HT-29 (cell line): ENCODE data around the gene PATZ1. TPM values are rescaled to one million over a fixed set of nuclear protein-coding genes. Genes with fewer than 3 reads are reported as not detected.

Source experiments
- DNase-seq: peaks from one replicate; pipeline ENCODE4 v3.0.0-alpha.2; 2015; ENCODE audit warnings: low spot score
- small RNA-seq: library from RNA; depleted of rRNA; stranded (forward); fragments of <200 nt; gene quantifications from one replicate; pipeline ENCODE3, GENCODE V24; 2014
- total RNA-seq: library from RNA; depleted of rRNA; stranded (reverse); fragments of >200 nt; shearing (Covaris generic); gene quantifications from 2 replicates; pipeline ENCODE4 v1.2.3, GENCODE V29; 2014; rRNA removed

PATZ1 gene
- total RNA-seq, 1 experiment from 2014 or later, result 44.2 TPM

- no peak for DNase-seq
Observed at GRCh38 chr22:31282748-31283468, 63.2 kb downstream of the PATZ1 start.

DNA sequence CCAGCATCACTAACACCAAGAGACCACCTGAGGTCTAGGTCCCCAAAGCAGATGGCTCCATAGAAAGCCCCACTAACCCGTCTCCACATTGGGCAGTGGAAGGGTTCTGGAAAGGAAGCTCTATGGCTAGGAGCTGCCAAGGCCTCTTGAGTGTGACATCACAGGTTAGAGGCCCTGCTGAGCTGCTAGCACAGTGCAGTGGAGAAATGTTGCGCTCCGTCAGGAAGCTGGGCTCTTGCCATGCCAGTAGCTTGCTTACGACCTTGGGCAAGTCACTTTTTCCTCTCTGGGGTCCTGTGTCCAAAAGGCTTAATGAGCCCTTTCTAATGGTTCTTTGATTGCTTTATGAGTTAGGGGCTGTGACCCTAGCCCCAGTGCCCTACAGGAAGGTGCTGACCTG lies 64.4 kb downstream of the PATZ1 start:
- no peak for DNase-seq

GRCh38 chr22:31279821-31280505 lies 66.2 kb downstream of the PATZ1 start:
- DNase-seq, result no peak

GRCh38 chr22:31279327-31279669 lies 66.8 kb downstream of the PATZ1 start:
- DNase-seq, result no peak

GRCh38 chr22:31278626-31279326 lies 67.4 kb downstream of the PATZ1 start:
- DNase-seq, result no peak

DNA sequence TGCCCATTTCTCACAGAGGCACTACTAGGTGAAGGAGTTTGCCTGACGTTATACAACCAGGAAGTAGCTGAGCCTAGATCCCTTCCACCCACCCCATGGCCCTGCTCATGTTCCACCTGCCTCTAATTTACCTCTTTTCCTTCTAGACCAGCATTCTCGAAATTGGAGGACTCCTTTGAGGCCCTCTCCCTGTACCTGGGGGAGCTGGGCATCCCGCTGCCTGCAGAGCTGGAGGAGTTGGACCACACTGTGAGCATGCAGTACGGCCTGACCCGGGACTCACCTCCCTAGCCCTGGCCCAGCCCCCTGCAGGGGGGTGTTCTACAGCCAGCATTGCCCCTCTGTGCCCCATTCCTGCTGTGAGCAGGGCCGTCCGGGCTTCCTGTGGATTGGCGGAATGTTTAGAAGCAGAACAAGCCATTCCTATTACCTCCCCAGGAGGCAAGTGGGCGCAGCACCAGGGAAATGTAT lies 68.0 kb downstream of the PATZ1 start:
- DNase-seq, result no peak

DNA sequence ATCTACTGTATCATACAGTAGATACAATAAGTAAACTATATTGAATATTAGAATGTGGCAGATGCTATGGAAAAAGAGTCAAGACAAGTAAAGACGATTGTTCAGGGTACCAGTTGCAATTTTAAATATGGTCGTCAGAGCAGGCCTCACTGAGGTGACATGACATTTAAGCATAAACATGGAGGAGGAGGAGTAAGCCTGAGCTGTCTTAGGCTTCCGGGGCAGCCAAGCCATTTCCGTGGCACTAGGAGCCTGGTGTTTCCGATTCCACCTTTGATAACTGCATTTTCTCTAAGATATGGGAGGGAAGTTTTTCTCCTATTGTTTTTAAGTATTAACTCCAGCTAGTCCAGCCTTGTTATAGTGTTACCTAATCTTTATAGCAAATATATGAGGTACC lies 68.4 kb downstream of the PATZ1 start:
- no peak for DNase-seq

GRCh38 chr22:31276426-31277167 lies 69.5 kb downstream of the PATZ1 start:
- no peak for DNase-seq

Small RNA genes lying within 50 kb of the gene (small RNA-seq; reads per million reads assigned to genes)
- gene RNA5SP496 (not detected), gene RNU6-338P (not detected)

Other genes starting within 250 kb of the PATZ1 start
- 0.64 and 1.6 TPM in 2 replicates for gene SELENOM, start 238.8 kb downstream of the PATZ1 start, total RNA-seq
- 1.8 TPM in 2 replicates for gene INPP5J, start 223.4 kb downstream of the PATZ1 start, total RNA-seq
- gene PLA2G3, start 205.8 kb downstream of the PATZ1 start, total RNA-seq, result not detected in 2 replicates
- gene RNF185, start 186.2 kb downstream of the PATZ1 start, total RNA-seq, result 10.7 and 13.4 TPM in 2 replicates
- 24.4 and 28.4 TPM in 2 replicates for gene LIMK2, start 134.0 kb downstream of the PATZ1 start, total RNA-seq
- 1.6 and 2.3 TPM in 2 replicates for gene PIK3IP1, start 53.9 kb downstream of the PATZ1 start, total RNA-seq
- 17.4 and 28.8 TPM in 2 replicates for gene DRG1, start 53.3 kb upstream of the PATZ1 start, total RNA-seq
- 3.9 and 4.3 TPM in 2 replicates for gene EIF4ENIF1, start 143.5 kb upstream of the PATZ1 start, total RNA-seq
- 20.5 and 26.1 TPM in 2 replicates for gene SFI1, start 150.2 kb upstream of the PATZ1 start, total RNA-seq